Measurements from ENCODE around the gene GMPPA.

GRCh38 chr2:219543596-219544358 is 45.1 kb downstream of the GMPPA start, which contains the start of the genes CHPF and TMEM198:
- TF ChIP-seq CTCF (IDR thresholded peaks at IDR 0.05): no peak
- TF ChIP-seq POLR2A (IDR thresholded peaks at IDR 0.05; ENCODE audit: low read depth): no peak

Measured in esophagus muscularis mucosa (tissue), 3 donors.